ENCODE measurements around the gene MAOB. TPM values are rescaled to one million over a fixed set of nuclear protein-coding genes. Genes with fewer than 3 reads are reported as not detected.

The MAOB gene
- total RNA-seq, 4 donors from 2014 or later = 35.5 to 143 (median 67.9) TPM

- TF ChIP-seq CTCF (IDR thresholded peaks at IDR 0.05; ENCODE audit: low read depth) = no peak
Measured at GRCh38 chrX:43753637-43754036, 128.6 kb downstream of the MAOB start.

DNA sequence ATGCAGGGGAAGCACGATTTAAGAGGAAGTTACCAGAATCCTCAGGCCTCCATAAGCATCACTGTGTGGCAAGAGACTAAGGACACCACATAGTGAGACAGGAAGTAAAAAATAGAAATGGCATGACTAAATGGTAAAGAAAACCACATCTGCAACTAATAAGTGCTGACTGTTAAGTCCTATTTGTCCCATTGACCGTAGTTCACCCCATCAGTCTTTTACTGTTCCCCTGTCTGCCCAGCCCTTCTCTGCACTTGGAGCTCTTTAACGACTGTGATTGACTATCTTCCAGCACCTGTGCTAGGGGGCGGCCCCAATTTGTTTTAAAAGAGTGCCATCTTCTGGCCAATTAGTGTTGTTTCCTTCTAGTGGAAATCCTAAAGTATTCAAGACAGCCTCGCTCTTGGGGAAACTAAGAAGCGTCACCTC lies 132.0 kb downstream of the MAOB start:
- no peak for TF ChIP-seq CTCF (IDR thresholded peaks at IDR 0.05; ENCODE audit: low read depth)

DNA sequence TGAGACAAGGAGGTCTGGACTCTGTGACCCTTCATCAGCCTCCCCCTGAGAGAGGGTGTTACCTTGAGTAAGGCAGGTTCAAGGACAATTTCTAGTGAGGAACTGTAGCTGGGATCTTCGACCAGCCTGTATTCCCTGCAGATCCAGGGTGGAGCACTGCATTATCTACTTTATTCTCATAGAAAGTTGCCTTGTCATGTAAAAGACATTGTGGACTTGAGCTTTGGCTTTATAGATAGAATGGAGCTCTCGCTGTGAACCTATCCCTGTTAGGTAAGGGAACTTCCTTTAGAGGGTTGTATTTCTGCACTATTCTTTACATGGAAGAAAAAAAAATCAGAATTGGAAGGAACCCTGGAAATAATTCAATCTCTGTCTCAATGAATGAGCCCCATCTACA lies 134.8 kb downstream of the MAOB start:
- TF ChIP-seq CTCF (IDR thresholded peaks at IDR 0.05; ENCODE audit: low read depth) = no peak

DNA sequence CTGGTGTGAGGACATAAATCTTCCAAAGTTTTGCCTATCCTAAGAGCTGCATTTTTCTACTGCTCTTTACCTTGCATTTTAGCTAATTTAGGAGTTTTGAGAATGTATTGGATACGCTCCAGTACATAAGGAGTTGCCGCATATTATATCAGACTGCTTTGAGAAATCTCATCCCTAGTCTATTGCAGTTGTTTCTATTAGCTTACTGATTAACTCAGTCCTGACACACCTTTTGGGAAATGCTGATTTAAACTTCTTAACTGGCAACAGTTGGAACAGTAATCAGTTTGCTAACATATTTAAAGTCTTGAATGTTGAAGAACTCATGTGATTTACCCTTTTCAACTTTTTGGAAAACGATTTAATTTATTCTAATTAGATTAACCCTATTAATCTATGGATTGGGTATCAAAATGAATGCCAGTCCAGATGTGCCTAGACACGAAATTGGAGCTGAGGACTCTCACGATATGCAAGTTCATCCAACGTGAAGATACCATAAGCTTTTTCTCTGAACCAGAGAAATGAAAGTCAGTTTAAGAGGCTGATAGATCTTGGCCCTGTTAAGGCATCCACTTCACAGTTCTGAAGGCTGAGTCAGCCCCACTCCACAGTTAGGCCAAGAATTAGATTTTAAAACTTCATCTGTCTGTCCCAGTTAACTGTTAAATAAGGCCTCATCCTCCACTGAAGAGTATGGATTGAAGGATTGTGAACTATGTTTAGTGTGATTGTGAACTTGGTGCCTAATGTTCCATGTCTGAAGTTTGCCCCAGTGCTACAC lies 136.1 kb downstream of the MAOB start:
- TF ChIP-seq CTCF (IDR thresholded peaks at IDR 0.05; ENCODE audit: low read depth) = no peak

- TF ChIP-seq CTCF (IDR thresholded peaks at IDR 0.05; ENCODE audit: low read depth) = no peak
Measured at GRCh38 chrX:43744284-43744683, 138.0 kb downstream of the MAOB start.

DNA sequence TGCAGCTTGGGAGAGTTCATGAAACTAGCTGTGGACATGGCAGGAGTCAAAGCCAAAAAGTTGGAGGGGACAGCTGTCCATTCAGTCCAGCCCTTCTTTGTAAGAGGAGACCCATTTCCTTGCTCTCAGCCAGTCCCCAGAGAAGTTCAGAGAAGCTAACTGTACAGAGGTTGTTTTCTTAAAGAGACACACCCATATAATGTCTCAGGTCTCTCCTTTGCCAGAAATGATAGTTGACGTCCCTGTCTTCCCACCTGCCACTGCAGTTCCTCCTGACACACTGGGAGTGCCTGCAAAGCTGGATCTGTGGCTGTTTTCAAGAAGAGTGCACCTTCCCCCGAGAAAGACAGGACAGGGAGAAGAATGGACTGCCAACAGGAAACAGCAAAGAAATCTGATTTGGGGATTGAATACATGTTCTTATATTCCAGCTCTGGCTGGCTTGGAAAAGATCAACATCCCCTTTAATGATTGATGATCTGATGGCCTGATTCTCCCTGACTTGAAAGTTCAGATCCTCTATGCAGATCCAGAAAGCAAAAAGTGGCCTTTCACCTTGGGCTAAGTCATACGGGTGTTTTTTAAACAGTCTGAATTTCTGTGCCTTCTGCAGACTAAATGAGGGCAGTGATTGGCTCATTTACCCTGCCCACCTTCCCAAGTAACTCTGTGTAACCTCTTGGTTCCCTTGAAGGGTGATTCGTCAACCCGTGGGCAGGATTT lies 139.0 kb downstream of the MAOB start:
- TF ChIP-seq CTCF (IDR thresholded peaks at IDR 0.05; ENCODE audit: low read depth) = no peak

DNA sequence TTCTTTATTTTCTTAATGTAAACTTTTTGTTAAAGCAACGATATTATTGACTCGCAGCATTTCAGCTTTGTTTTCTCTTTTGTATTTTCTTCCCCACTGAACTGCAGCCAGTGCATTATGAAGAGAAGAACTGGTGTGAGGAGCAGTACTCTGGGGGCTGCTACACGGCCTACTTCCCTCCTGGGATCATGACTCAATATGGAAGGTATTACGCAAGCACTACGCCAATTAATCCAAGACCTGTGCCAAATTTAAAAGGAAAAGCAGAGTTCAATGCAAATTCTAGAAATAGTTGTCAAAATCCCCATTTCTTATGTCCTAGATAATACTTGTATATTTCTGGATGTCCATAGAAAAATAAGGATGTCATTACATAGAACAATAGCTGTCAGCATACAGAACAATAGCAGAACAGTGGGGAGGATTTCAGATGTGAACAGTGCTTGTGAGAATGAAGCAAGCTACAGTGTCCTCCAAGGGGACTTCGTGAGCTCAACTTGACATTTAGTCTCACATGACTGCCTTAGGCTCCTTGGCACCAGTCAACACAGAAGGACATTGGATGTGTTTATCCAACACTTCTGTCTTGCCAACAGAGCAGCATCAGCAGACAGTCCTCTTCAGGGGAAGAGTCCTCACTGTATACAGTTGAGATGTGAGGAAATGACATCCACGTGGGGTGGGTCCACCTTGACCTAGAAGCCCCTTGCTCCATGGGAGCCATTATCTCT lies 140.2 kb downstream of the MAOB start:
- no peak for TF ChIP-seq CTCF (IDR thresholded peaks at IDR 0.05; ENCODE audit: low read depth)
